Type B pancreatic cell (in vitro differentiated cells): ENCODE measurements around the gene TOP2A. TPM values are rescaled to one million over a fixed set of nuclear protein-coding genes. Genes with fewer than 3 reads are reported as not detected.

Source experiments
- DNase-seq: peaks from one replicate; pipeline ENCODE4 v3.0.0; 2021; ENCODE audit warnings: mixed read lengths; ENCODE audit not compliant: unreplicated experiment; ENCODE audit errors: extremely low spot score
- H3K27ac Mint-ChIP-seq: 2 replicates; pipeline ENCODE4 v1.8.0; 2021; ENCODE audit warnings: mild to moderate bottlenecking, mixed read lengths
- H3K27me3 Mint-ChIP-seq: 2 replicates; pipeline ENCODE4 v1.8.0; 2021; ENCODE audit warnings: mixed read lengths
- H3K36me3 Mint-ChIP-seq: 2 replicates; pipeline ENCODE4 v1.8.0; 2021; ENCODE audit warnings: mixed read lengths
- H3K4me1 Mint-ChIP-seq: one replicate; pipeline ENCODE4 v1.8.0; 2021; ENCODE audit warnings: mixed read lengths; ENCODE audit not compliant: unreplicated experiment
- H3K4me3 Mint-ChIP-seq: 2 replicates; pipeline ENCODE4 v1.8.0; 2021; ENCODE audit warnings: mild to moderate bottlenecking, mixed read lengths
- H3K9me3 Mint-ChIP-seq: 2 replicates; pipeline ENCODE4 v1.8.0; 2021; ENCODE audit warnings: mixed read lengths
- CTCF ChIP-seq: fragments of 200-600 bp; sonication (generic); conservative IDR thresholded peaks from 2 replicates; pipeline ENCODE4 v1.5.0; 2021; ENCODE audit warnings: antibody characterized with exemption, mild to moderate bottlenecking
- total RNA-seq: library from RNA; stranded (reverse); gene quantifications from 2 replicates; pipeline ENCODE4 v1.2.1, GENCODE V29; 2021; ENCODE audit warnings: low replicate concordance

TOP2A gene
- total RNA-seq, 1 donor from 2014 or later: 248 TPM

- no peak overlapping the region for H3K27ac Mint-ChIP-seq
Observed at GRCh38 chr17:40360091-40360490, 57.6 kb downstream of the TOP2A start.

GRCh38 chr17:40358323-40359038 is 59.2 kb downstream of the TOP2A start:
- Mint-ChIP-seq H3K36me3 (no peaks in the 10 kb centered on the region), H3K4me3 (peak overlapping the region; percentile 63), H3K27ac (peak overlapping the region; percentile 39), H3K27me3 (peaks cover 18% of the 10 kb centered on the region), H3K9me3 (no peaks in the 10 kb centered on the region), H3K4me1 (peaks cover 25% of the 10 kb centered on the region)
- peak; percentile 94 for DNase-seq
- TF ChIP-seq CTCF: peak; percentile 99

More at GRCh38 chr17:40360091-40360490, 57.6 kb downstream of the TOP2A start:
- Mint-ChIP-seq H3K27me3 (peaks cover 22% of the 10 kb centered on the region), H3K36me3 (no peaks in the 10 kb centered on the region), H3K4me1 (peaks cover 16% of the 10 kb centered on the region), H3K9me3 (no peaks in the 10 kb centered on the region), H3K4me3 (no peak overlapping the region)
- no peak for DNase-seq
- no peak for TF ChIP-seq CTCF

GRCh38 chr17:40356990-40357881 is 60.5 kb downstream of the TOP2A start:
- H3K9me3 Mint-ChIP-seq: no peaks in the 10 kb centered on the region
- peaks cover 34% of the 10 kb centered on the region for H3K4me1 Mint-ChIP-seq
- TF ChIP-seq CTCF: no peak
- H3K27ac Mint-ChIP-seq: no peak overlapping the region
- H3K4me3 Mint-ChIP-seq: no peak overlapping the region
- peaks cover 12% of the 10 kb centered on the region for H3K27me3 Mint-ChIP-seq
- DNase-seq: no peak
- H3K36me3 Mint-ChIP-seq: peaks cover 9% of the 10 kb centered on the region

GRCh38 chr17:40355804-40356758 is 61.6 kb downstream of the TOP2A start:
- Mint-ChIP-seq H3K4me3 (no peak overlapping the region), H3K4me1 (peaks cover 37% of the 10 kb centered on the region), H3K27me3 (peaks cover 6% of the 10 kb centered on the region), H3K27ac (no peak overlapping the region), H3K9me3 (no peaks in the 10 kb centered on the region), H3K36me3 (peaks cover 9% of the 10 kb centered on the region)
- DNase-seq: no peak
- TF ChIP-seq CTCF: no peak
